ENCODE results near the gene BACH2.

DNA sequence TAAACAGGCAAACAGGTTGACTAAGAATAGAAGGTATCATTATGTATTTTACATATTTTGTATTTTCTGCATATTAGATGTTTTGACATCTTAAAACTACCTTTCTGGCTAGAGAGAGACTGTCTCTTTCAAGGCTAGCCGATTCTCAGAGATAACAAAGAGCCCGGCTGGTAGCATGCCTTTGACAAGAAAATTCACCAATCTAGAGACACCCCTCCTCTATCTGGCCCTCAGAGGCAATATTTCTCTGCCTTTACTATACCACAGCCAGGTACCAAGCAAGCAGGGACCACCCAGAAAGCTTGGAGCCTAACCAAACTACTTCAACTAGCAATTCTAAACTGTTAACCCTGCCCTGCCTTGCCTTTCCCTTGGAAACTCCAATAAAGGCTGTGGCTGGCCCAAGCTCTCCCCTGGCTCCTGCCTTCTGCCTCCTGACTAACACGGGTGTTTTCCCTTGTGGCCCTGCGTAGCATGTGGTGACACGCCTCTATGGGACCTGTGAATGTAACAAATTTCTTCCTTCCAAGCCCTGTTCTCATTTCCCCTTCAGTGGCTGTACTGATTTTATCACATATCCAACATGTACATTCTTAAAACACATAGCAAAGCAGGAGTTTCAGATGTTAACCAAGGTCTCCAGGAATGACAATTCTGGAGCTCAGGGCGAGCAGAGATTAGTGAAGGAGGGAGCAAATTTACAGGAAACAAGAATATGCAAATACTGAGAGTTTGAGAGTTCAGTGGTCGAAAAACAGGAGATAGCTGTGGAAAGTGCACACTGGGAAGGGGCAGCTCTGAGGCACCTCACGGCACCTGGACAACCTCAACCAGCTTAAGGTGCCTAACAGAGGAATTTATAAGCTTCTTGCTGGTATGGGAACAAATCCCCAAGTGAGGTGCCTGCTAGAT lies 120.8 kb downstream of the BACH2 start:
- TF ChIP-seq, protein P1, sequence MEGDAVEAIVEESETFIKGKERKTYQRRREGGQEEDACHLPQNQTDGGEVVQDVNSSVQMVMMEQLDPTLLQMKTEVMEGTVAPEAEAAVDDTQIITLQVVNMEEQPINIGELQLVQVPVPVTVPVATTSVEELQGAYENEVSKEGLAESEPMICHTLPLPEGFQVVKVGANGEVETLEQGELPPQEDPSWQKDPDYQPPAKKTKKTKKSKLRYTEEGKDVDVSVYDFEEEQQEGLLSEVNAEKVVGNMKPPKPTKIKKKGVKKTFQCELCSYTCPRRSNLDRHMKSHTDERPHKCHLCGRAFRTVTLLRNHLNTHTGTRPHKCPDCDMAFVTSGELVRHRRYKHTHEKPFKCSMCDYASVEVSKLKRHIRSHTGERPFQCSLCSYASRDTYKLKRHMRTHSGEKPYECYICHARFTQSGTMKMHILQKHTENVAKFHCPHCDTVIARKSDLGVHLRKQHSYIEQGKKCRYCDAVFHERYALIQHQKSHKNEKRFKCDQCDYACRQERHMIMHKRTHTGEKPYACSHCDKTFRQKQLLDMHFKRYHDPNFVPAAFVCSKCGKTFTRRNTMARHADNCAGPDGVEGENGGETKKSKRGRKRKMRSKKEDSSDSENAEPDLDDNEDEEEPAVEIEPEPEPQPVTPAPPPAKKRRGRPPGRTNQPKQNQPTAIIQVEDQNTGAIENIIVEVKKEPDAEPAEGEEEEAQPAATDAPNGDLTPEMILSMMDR (IDR thresholded peaks at IDR 0.05) = no peak
- TF ChIP-seq EZH2 (IDR thresholded peaks at IDR 0.05) = no peak

Measured in neural progenitor cell (in vitro differentiated cells).